HepG2 (cell line): ENCODE results near the gene ZNF446. TPM values are rescaled to one million over a fixed set of nuclear protein-coding genes. Genes with fewer than 3 reads are reported as not detected.

ENCODE experiments used
- ADNP ChIP-seq: sonication (generic); formaldehyde crosslinking; IDR thresholded peaks from 2 replicates; pipeline ENCODE4 v1.4.0; 2020; ENCODE audit warnings: missing genetic modification reagents
- AKAP8 ChIP-seq: sonication (generic); formaldehyde crosslinking; IDR thresholded peaks from 2 replicates; pipeline ENCODE4 v1.5.1; 2020; ENCODE audit warnings: mild to moderate bottlenecking, missing genetic modification reagents
- AKNA ChIP-seq: sonication (generic); formaldehyde crosslinking; IDR thresholded peaks from 2 replicates; pipeline ENCODE4 v1.4.0; 2020; ENCODE audit warnings: missing genetic modification reagents, borderline replicate concordance
- RERE ChIP-seq: IDR thresholded peaks from 2 replicates; pipeline ENCODE4 v1.6.1; 2016; ENCODE audit warnings: low read depth, missing genetic modification reagents, missing compliant biosample characterization
- REST ChIP-seq, 2 experiments: IDR thresholded peaks; 2 replicates each; pipeline ENCODE4 v1.6.1; 2011 to 2012; ENCODE audit warnings: low read length in 2 of 2, borderline replicate concordance in 1 of 2, low read depth in 1 of 2, mild to moderate bottlenecking in 1 of 2, moderate library complexity in 1 of 2
- SMAD1 ChIP-seq: sonication (generic); formaldehyde crosslinking; IDR thresholded peaks from 2 replicates; pipeline ENCODE4 v1.4.0; 2020; ENCODE audit warnings: missing genetic modification reagents, low read depth, mild to moderate bottlenecking, borderline replicate concordance
- THYN1 ChIP-seq: sonication (generic); formaldehyde crosslinking; IDR thresholded peaks from 2 replicates; pipeline ENCODE4 v1.8.1; 2023; ENCODE audit warnings: low read depth, mild to moderate bottlenecking, moderate library complexity, missing genetic modification reagents, borderline replicate concordance
- ZNF431 ChIP-seq: sonication (generic); formaldehyde crosslinking; IDR thresholded peaks from 2 replicates; pipeline ENCODE4 v1.9.0; 2022; ENCODE audit warnings: missing genetic modification reagents, low read depth, mild to moderate bottlenecking, borderline replicate concordance
- polyA plus RNA-seq, 8 experiments: library from polyadenylated mRNA; depleted of rRNA in 3 of 8; stranded (reverse) in 7 of 8; unstranded in 1 of 8; fragments of >200 nt; fragmentation: Illumina TruSeq in 4 of 8; extraction: Trizol in 4 of 8; gene quantifications; 2 replicates each; pipeline versions ENCODE4 v1.2.1 to v1.2.3, GENCODE V29; 2011 to 2016; ENCODE audit warnings: low read depth in 4 of 8, missing spikeins in 1 of 8, mixed read lengths in 1 of 8; ENCODE audit not compliant: insufficient read depth in 1 of 8
- total RNA-seq, 5 experiments: library from RNA; depleted of rRNA; stranded (reverse); fragments of >200 nt; fragmentation: Illumina TruSeq; extraction: Trizol; gene quantifications; 2 replicates each; pipeline ENCODE4 v1.2.3, GENCODE V29; 2016; ENCODE audit warnings: low read depth in 1 of 5

ZNF446 gene
- total and polyA plus RNA-seq, 2 of the 13 experiments (the other 11 are each of a cell fraction or from before 2014, with no cell fraction given): 3.0 to 3.6 TPM

DNA sequence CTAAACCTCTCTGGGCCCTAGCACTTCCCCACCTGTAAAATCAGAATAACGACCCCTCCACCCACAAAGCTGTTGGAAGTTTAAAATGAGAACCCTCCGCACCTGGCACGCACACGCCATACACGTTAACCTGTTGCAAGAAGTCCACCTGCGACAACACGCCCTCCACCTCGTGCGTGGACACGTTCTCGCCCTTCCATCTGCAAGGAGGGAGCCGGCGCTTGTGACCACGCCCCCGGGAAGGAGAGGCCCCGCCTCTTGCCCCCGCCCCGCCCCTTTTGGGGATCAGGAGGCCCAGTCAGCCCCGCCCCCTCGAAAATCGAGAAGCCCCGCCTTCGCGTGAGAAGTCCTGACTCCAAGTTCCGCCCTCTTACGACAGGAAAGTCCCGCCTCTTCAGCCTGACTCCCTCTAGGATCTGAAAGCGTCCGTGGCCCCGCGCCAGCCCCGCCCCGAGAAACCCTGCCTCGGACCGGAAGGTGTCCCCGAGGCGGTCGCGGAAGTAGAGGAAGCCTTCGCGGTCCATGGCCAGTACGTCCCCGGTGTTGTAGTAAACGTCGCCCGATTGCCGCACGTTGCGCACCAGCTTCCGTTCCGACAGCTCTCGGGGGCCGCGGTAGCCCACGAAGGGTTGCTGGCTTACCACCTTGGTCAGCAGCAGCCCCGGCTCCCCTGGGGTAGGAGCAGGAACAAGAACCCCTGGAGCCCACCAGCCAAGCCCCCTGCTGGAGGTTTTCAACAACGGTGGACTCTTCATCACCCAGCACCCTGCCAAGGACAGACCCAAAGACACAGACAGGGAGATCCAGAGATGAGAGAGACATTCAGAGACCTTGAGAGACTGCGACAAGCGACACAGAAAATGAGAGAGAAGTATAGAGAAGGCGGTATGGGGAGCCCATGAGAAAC, 23.1 kb downstream of the ZNF446 start (continued):
- TF ChIP-seq AKNA (CRISPR knock-in tag): no peak
- no peak for TF ChIP-seq RERE (CRISPR knock-in tag)
- TF ChIP-seq ADNP (CRISPR knock-in tag): no peak
- no peak for TF ChIP-seq THYN1
- no peak; the same call in 1 of the 2 replicates for TF ChIP-seq AKAP8 (CRISPR knock-in tag)
- TF ChIP-seq REST (IDR thresholded peaks at IDR 0.05; ENCODE audit: borderline replicate concordance in 1 of 2, low read depth in 1 of 2, low read length in 2 of 2): peak in 1 of 2 experiments; percentile 67; a peak in 1 of 4 replicates
- no peak for TF ChIP-seq SMAD1
- peak; percentile 79; the same call in 1 of the 2 replicates for TF ChIP-seq ZNF431 (CRISPR knock-in tag)
